Measurements from ENCODE around the gene SERPINA1. TPM values are rescaled to one million over a fixed set of nuclear protein-coding genes. Genes with fewer than 3 reads are reported as not detected.
A peak's percentile ranks its signal among the peaks of the same experiment; 100 is the strongest.

SERPINA1 gene
- total and polyA plus RNA-seq, 2 of the 13 experiments (the other 11 are each of a cell fraction or from before 2014, with no cell fraction given), result 3,266 to 11,015 TPM

DNA sequence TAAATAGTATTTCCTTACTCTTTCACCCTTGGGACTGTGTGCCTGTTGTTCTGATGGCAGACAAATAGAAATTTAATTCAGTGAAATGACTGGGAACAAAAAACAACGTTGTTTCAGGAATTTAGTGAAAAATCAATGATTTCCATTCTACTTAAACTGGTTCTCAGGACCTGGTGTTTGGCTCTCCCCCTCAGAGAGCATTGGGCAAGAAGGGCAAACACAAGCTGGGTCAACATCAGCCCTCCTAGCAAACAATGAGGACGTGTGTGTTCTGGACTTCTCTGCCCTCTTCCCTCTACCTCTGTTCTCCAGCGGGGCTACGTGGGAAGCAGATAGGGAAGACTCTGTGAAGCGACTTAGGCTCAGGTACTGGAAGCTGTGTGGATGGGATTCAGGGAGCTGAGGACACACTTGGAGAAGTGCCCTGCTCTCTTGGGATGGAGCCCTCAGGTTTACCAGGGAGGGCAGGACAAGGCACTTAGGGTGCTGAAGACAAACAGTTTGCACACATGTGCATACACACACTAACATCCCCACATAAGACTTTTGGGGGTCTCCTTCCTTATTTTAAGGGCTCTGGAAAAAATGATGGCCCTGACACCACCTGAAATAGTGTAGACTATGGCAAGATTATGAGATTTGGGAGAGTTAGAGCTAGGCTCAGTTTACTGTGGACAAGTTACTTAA is 7.6 kb upstream of the SERPINA1 start (continued):
- TF ChIP-seq, protein P1, sequence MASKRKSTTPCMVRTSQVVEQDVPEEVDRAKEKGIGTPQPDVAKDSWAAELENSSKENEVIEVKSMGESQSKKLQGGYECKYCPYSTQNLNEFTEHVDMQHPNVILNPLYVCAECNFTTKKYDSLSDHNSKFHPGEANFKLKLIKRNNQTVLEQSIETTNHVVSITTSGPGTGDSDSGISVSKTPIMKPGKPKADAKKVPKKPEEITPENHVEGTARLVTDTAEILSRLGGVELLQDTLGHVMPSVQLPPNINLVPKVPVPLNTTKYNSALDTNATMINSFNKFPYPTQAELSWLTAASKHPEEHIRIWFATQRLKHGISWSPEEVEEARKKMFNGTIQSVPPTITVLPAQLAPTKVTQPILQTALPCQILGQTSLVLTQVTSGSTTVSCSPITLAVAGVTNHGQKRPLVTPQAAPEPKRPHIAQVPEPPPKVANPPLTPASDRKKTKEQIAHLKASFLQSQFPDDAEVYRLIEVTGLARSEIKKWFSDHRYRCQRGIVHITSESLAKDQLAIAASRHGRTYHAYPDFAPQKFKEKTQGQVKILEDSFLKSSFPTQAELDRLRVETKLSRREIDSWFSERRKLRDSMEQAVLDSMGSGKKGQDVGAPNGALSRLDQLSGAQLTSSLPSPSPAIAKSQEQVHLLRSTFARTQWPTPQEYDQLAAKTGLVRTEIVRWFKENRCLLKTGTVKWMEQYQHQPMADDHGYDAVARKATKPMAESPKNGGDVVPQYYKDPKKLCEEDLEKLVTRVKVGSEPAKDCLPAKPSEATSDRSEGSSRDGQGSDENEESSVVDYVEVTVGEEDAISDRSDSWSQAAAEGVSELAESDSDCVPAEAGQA (IDR thresholded peaks at IDR 0.05; ENCODE audit: low read depth), result 0 out of 2 replicates have a peak, but pooled peaks have one; percentile 44
- TF ChIP-seq, protein P1 (CRISPR knock-in tag; IDR thresholded peaks at IDR 0.05; ENCODE audit: borderline replicate concordance), result no peak
- TF ChIP-seq SATB2 (CRISPR knock-in tag; IDR thresholded peaks at IDR 0.05) (no peak), SMAD1 (CRISPR knock-in tag; IDR thresholded peaks at IDR 0.05; ENCODE audit: borderline replicate concordance, low read depth) (peak; percentile 50; the same call in 1 of the 2 replicates), SOX6 (IDR thresholded peaks at IDR 0.05) (no peak), SOX6 (CRISPR knock-in tag; IDR thresholded peaks at IDR 0.05) (peak; percentile 99), FOXO1 (CRISPR knock-in tag; IDR thresholded peaks at IDR 0.05) (peak; percentile 97), ARHGAP35 (CRISPR knock-in tag; IDR thresholded peaks at IDR 0.05; ENCODE audit: borderline replicate concordance) (no peak), MATR3 (CRISPR knock-in tag; IDR thresholded peaks at IDR 0.05) (no peak), GATAD2A (CRISPR knock-in tag; IDR thresholded peaks at IDR 0.05) (peak; percentile 99), SP5 (CRISPR knock-in tag; IDR thresholded peaks at IDR 0.05; ENCODE audit: borderline replicate concordance, low read depth) (peak; percentile 66; the same call in 1 of the 2 replicates), ZNF296 (CRISPR knock-in tag; conservative IDR thresholded peaks at IDR 0.05) (no peak), HNRNPK (IDR thresholded peaks at IDR 0.05; ENCODE audit: low read depth, low read length, poor library complexity, severe bottlenecking) (no peak), NFE2L1 (CRISPR knock-in tag; IDR thresholded peaks at IDR 0.05; ENCODE audit: borderline replicate concordance) (no peak), ZNF331 (CRISPR knock-in tag; IDR thresholded peaks at IDR 0.05) (peak; percentile 58), KDM2A (CRISPR knock-in tag; IDR thresholded peaks at IDR 0.05; ENCODE audit: borderline replicate concordance, low read depth) (peak; percentile 58), LCORL (IDR thresholded peaks at IDR 0.05) (peak; percentile 79; the same call in 1 of the 2 replicates), LCORL (CRISPR knock-in tag; IDR thresholded peaks at IDR 0.05) (peak; percentile 97)
- TF ChIP-seq, protein P2, sequence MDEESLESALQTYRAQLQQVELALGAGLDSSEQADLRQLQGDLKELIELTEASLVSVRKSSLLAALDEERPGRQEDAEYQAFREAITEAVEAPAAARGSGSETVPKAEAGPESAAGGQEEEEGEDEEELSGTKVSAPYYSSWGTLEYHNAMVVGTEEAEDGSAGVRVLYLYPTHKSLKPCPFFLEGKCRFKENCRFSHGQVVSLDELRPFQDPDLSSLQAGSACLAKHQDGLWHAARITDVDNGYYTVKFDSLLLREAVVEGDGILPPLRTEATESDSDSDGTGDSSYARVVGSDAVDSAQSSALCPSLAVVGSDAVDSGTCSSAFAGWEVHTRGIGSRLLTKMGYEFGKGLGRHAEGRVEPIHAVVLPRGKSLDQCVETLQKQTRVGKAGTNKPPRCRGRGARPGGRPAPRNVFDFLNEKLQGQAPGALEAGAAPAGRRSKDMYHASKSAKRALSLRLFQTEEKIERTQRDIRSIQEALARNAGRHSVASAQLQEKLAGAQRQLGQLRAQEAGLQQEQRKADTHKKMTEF (CRISPR knock-in tag; IDR thresholded peaks at IDR 0.05), result peak; percentile 93
- TF ChIP-seq, protein P3, sequence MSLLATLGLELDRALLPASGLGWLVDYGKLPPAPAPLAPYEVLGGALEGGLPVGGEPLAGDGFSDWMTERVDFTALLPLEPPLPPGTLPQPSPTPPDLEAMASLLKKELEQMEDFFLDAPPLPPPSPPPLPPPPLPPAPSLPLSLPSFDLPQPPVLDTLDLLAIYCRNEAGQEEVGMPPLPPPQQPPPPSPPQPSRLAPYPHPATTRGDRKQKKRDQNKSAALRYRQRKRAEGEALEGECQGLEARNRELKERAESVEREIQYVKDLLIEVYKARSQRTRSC (CRISPR knock-in tag; IDR thresholded peaks at IDR 0.05; ENCODE audit: low read depth), result no peak
- TF ChIP-seq, protein P4, sequence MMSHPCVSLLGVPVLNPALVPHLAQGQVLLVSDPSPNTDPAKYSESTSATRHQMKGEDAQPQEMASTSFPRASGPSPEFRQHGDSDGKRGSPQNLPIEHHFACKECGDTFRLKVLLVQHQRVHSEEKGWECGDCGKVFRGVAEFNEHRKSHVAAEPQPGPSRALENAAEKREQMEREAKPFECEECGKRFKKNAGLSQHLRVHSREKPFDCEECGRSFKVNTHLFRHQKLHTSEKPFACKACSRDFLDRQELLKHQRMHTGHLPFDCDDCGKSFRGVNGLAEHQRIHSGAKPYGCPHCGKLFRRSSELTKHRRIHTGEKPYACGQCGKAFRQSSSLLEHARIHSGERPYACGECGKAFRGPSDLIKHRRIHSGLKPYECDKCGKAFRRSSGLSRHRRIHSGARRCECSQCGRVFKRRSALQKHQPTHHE (CRISPR knock-in tag; IDR thresholded peaks at IDR 0.05; ENCODE audit: borderline replicate concordance), result no peak; the same call in 1 of the 2 replicates
